ENCODE measurements around the gene DNER.

- TF ChIP-seq POLR2A (IDR thresholded peaks at IDR 0.05; ENCODE audit: borderline replicate concordance, extremely low read depth, insufficient read depth, insufficient read length) = no peak
- no peak for TF ChIP-seq EZH2phosphoT487 (IDR thresholded peaks at IDR 0.05; ENCODE audit: borderline replicate concordance)
- TF ChIP-seq, protein P1, sequence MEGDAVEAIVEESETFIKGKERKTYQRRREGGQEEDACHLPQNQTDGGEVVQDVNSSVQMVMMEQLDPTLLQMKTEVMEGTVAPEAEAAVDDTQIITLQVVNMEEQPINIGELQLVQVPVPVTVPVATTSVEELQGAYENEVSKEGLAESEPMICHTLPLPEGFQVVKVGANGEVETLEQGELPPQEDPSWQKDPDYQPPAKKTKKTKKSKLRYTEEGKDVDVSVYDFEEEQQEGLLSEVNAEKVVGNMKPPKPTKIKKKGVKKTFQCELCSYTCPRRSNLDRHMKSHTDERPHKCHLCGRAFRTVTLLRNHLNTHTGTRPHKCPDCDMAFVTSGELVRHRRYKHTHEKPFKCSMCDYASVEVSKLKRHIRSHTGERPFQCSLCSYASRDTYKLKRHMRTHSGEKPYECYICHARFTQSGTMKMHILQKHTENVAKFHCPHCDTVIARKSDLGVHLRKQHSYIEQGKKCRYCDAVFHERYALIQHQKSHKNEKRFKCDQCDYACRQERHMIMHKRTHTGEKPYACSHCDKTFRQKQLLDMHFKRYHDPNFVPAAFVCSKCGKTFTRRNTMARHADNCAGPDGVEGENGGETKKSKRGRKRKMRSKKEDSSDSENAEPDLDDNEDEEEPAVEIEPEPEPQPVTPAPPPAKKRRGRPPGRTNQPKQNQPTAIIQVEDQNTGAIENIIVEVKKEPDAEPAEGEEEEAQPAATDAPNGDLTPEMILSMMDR (IDR thresholded peaks at IDR 0.05 in 2 of 3, conservative IDR thresholded peaks at IDR 0.05 in 1 of 3; ENCODE audit: borderline replicate concordance in 1 of 3, insufficient read depth in 1 of 3, low read depth in 2 of 3, low read length in 2 of 3) = no peak
- no peak for TF ChIP-seq RAD21 (IDR thresholded peaks at IDR 0.05; ENCODE audit: low read depth)
Observed at GRCh38 chr2:229417176-229417575, 297.2 kb downstream of the DNER start.

Measured in HCT116 (cell line).